DMS153 (cell line): ENCODE data around the gene CLHC1.
"Not testable (repeated sequence)": the region's sequence is repeated elsewhere in the genome, so short reads cannot be mapped to it uniquely, and the experiment has no call there.

Experiments used
- DNase-seq: peaks from one replicate; lab custom pipeline; 2025; lab: John Stamatoyannopoulos, UW

The CLHC1 gene

GRCh38 chr2:55134316-55134706 is 97.8 kb downstream of the CLHC1 start:
- DNase-seq, result no peak

DNA sequence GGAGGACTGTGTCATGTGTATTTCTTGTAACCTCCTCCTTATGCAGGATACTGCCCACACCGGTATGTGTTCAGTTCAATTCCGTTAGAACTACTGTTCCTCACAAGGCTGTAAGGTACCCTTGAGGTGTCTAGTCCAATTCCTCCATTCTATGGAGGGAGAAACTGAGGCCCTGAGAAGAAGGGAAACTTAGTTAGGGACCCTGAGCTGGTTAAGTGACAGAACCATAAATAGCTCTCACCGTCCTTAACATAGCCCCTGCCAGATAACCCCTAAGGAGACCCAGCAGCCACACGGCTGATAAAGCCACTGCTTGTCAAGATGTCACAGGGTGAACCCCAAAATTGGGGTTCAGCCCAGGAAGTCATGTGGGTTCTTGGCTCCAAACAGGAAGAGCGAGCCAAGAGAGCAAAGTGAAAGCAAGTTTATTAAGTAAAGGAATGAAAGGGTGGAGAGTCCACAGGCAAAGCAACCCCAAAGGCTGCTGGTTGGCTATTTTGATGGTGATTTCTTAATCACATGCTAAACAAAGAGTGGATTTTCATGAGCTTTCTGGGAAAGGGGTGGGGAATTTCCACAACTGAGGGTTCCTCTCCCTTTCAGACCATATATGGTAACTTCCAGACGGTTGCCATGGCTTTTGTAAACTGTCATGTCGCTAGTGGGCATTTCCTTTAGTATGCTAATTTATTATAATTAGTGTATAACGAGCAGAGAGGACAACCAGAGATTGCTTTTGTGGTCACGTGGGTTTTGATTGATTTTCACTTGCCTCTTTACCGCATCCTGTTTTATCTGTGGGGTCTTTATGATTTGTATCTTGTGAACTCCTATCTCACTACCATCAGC is 98.4 kb downstream of the CLHC1 start:
- no peak for DNase-seq

GRCh38 chr2:55130849-55131248 is 101.2 kb downstream of the CLHC1 start:
- DNase-seq, result no peak

- not testable (repeated sequence) for DNase-seq
Observed at GRCh38 chr2:55126643-55127042, 105.5 kb downstream of the CLHC1 start.
